C4-2B (cell line): ENCODE results near the gene USP37.

ENCODE experiments used
- CTCF ChIP-seq: fragments of 450-650 bp; conservative IDR thresholded peaks from 2 replicates; pipeline ENCODE4 v1.5.1; 2017; ENCODE audit warnings: mild to moderate bottlenecking
- ZFX ChIP-seq: fragments of 450-650 bp; IDR thresholded peaks from 2 replicates; pipeline ENCODE4 v1.6.1; 2017

DNA sequence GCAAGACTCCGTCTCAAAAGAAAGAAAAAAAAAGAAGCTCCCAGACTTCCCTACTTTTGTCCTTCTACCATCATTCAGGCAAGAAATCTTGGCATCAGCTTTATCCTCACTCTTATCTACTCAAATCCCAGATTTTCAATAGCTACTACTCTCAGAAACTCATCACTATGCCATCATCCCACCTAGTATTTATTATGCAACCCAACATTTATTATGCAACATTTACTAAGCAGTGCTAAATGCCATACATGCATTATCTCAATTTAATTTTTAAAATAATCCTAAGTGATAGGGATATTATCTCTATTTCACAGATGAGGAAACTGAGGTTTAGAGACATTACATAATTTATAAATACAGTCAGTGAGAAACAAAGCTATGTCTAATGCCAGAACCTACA is 4.1 kb downstream of the USP37 start:
- TF ChIP-seq CTCF: no peak
- TF ChIP-seq ZFX: no peak
